Right lobe of liver (tissue), 4 donors: Measurements from ENCODE around the gene TMEM151A.

ENCODE experiments used
- CTCF ChIP-seq, 4 donors: fragments of 200-600 bp in 3 of 4; fragments of 450-650 bp in 1 of 4; IDR thresholded peaks; one replicate each; pipeline versions ENCODE4 v1.5.1 to v1.8.0; 2016 to 2022; ENCODE audit warnings: antibody characterized with exemption in 4 of 4, mild to moderate bottlenecking in 2 of 4
- POLR2A ChIP-seq: fragments of 450-650 bp; IDR thresholded peaks from one replicate; pipeline ENCODE4 v1.6.1; 2017; ENCODE audit warnings: antibody characterized with exemption, mild to moderate bottlenecking
- donor health status: DM: no; HTN: no; CAD: no.
- donor health status: DM: no; HTN: no; CAD: no.
- donor health status: DM: no; HTN: yes; CAD: no.

- TF ChIP-seq CTCF (IDR thresholded peaks at IDR 0.05) (no peak), POLR2A (no peak)
These were observed 7.1 kb upstream of the TMEM151A start for GRCh38 chr11:66284526-66285078.
